Keratinocyte (primary cell): ENCODE measurements around the gene CCDC150. TPM values are rescaled to one million over a fixed set of nuclear protein-coding genes. Genes with fewer than 3 reads are reported as not detected.
A peak's percentile ranks its signal among the peaks of the same experiment; 100 is the strongest.

Experiments
- DNase-seq: peaks from one replicate; pipeline ENCODE4 v3.0.0-alpha.2; 2011; ENCODE audit warnings: low read depth, missing footprints, low spot score
- FAIRE-seq: peaks from 2 replicates; lab custom pipeline; 2011; peaks lifted over from hg19 to GRCh38; lab: Jason Lieb, UNC
- H2AFZ ChIP-seq: 2 replicates; pipeline ENCODE4 v1.6.0; 2012; ENCODE audit warnings: low read length, control low read depth, inconsistent platforms; ENCODE audit not compliant: control insufficient read depth
- H3K27ac ChIP-seq: 2 replicates; pipeline ENCODE4 v1.5.1; 2011; ENCODE audit warnings: low read length; ENCODE audit not compliant: control insufficient read depth, insufficient read depth
- H3K27me3 ChIP-seq: 3 replicates; pipeline ENCODE4 v1.6.0; 2011; ENCODE audit warnings: low read length; ENCODE audit not compliant: control insufficient read depth, insufficient read depth; ENCODE audit errors: extremely low read depth
- H3K36me3 ChIP-seq, 2 experiments: 2 replicates in 1 of 2; 3 replicates in 1 of 2; pipeline ENCODE4 v1.5.1; 2011; ENCODE audit warnings: low read length in 2 of 2, mild to moderate bottlenecking in 1 of 2; ENCODE audit not compliant: control insufficient read depth in 2 of 2, insufficient read depth in 2 of 2; ENCODE audit errors: extremely low read depth in 1 of 2
- H3K4me1 ChIP-seq: 3 replicates; pipeline ENCODE4 v1.5.1; 2011; ENCODE audit warnings: low read length; ENCODE audit not compliant: control insufficient read depth, insufficient read depth; ENCODE audit errors: extremely low read depth
- H3K4me2 ChIP-seq: 3 replicates; pipeline ENCODE4 v1.6.0; 2011; ENCODE audit warnings: low read depth, low read length; ENCODE audit not compliant: control insufficient read depth, insufficient read depth; ENCODE audit errors: extremely low read depth
- H3K4me3 ChIP-seq, 3 experiments: fragments of 200-600 bp in 1 of 3; sonication (generic) in 1 of 3; 2 replicates in 2 of 3; 3 replicates in 1 of 3; pipeline ENCODE4 v1.5.1; 2011 to 2016; ENCODE audit warnings: low read length in 3 of 3, mild to moderate bottlenecking in 3 of 3, control low read depth in 2 of 3, inconsistent platforms in 1 of 3, low read depth in 1 of 3, mixed read lengths in 1 of 3, mixed run types in 1 of 3, moderate library complexity in 1 of 3; ENCODE audit not compliant: control insufficient read depth in 2 of 3, insufficient read depth in 2 of 3; ENCODE audit errors: extremely low read depth in 1 of 3
- H3K79me2 ChIP-seq: 2 replicates; pipeline ENCODE4 v1.6.0; 2012; ENCODE audit warnings: low read length; ENCODE audit not compliant: control insufficient read depth, insufficient read depth
- H3K9ac ChIP-seq: 3 replicates; pipeline ENCODE4 v1.6.0; 2011; ENCODE audit warnings: low read length; ENCODE audit not compliant: control insufficient read depth, insufficient read depth; ENCODE audit errors: extremely low read depth
- H3K9me1 ChIP-seq: 3 replicates; pipeline ENCODE4 v1.6.0; 2011; ENCODE audit warnings: low read length; ENCODE audit not compliant: control insufficient read depth, insufficient read depth; ENCODE audit errors: extremely low read depth
- H3K9me3 ChIP-seq: 2 replicates; pipeline ENCODE4 v1.5.1; 2012; ENCODE audit warnings: low read depth, low read length; ENCODE audit not compliant: control insufficient read depth
- H4K20me1 ChIP-seq: 3 replicates; pipeline ENCODE4 v1.6.0; 2011; ENCODE audit warnings: low read length; ENCODE audit not compliant: control insufficient read depth, insufficient read depth; ENCODE audit errors: extremely low read depth
- CTCF ChIP-seq, 3 experiments: IDR thresholded peaks in 1 of 3; conservative IDR thresholded peaks in 1 of 3; optimal IDR thresholded peaks in 1 of 3; 2 replicates in 2 of 3; 3 replicates in 1 of 3; pipeline versions ENCODE3 to v1.5.1; 2011; ENCODE audit warnings: low read length in 3 of 3, mild to moderate bottlenecking in 3 of 3, moderate library complexity in 2 of 3, control low read depth in 1 of 3, inconsistent platforms in 1 of 3; ENCODE audit not compliant: insufficient read depth in 2 of 3; ENCODE audit errors: extremely low read depth in 1 of 3
- EZH2 ChIP-seq: IDR thresholded peaks from one replicate; pipeline ENCODE4 v1.6.1; 2012; ENCODE audit warnings: inconsistent platforms, mild to moderate bottlenecking, low read length, moderate library complexity
- dilution Hi-C: fragments of 300-500 bp; cut with MboI; formaldehyde crosslinking; loops from one replicate; pipeline ENCODE4 v1.7.0; 2020; ENCODE audit warnings: low sequenced_read_pairs; ENCODE audit not compliant: extremely low pct_ligation_motif_present
- polyA plus RNA-seq, 5 experiments: library from polyadenylated mRNA; depleted of rRNA in 3 of 5; stranded (reverse) in 3 of 5; stranded (forward) in 1 of 5; unstranded in 1 of 5; fragments of >200 nt; gene quantifications; 1 replicate in 1 of 5; 2 replicates in 3 of 5; 3 replicates in 1 of 5; pipeline versions ENCODE4 v1.2.1 to v1.2.3, GENCODE V29; 2011 to 2012; ENCODE audit warnings: missing spikeins in 2 of 5, low read depth in 1 of 5, low replicate concordance in 1 of 5

CCDC150 gene
- polyA plus RNA-seq, 1 donor (not counting 4 experiments of a cell fraction or from before 2014, with no cell fraction given): 5.0 TPM

DNA sequence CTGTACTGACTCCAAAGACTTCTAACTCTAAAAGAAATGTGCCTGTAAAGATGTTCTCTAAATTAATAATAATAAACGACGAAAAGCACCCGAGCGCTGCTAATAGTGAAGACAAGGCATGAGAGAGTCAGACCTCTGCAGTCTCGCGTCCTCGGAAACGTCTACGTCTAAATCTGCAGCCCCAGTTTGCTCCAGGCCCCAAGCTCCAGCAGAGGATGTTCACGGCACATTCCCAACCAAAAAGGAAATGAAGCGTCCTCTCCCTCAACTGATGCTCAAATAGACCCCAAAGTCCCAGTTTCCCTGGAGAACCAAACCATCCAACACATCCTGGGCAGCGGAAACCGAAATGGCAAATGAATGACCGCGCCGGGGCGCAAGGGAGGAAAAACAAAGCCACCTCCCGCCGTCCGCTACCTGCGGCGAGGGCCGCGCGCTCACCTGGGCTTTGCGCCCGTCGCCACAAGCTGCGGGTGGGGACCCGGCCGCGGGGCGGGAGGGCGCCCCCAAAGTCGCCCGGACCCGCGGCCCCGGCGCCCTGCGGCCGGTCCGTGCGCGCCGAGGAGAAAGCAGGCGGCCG, 47.1 kb upstream of the CCDC150 start:
- Histone ChIP-seq H3K27me3 (peaks cover 28% of the 10 kb centered on the region), H3K9me3 (no peaks in the 10 kb centered on the region), H2AFZ (peak overlapping the region; percentile 49), H3K4me1 (peaks cover 5% of the 10 kb centered on the region), H3K9me1 (no peaks in the 10 kb centered on the region), H3K9ac (no peak overlapping the region), H3K27ac (no peak overlapping the region), H4K20me1 (no peaks in the 10 kb centered on the region), H3K4me3 (peak overlapping the region; percentile 52 to 75 (median 64)), H3K36me3 (no peaks in the 10 kb centered on the region), H3K79me2 (no peaks in the 10 kb centered on the region), H3K4me2 (peak overlapping the region; percentile 83)
- TF ChIP-seq EZH2: peak; percentile 62
- peak in 1 of 3 experiments; percentile 44 for TF ChIP-seq CTCF (optimal IDR thresholded peaks at IDR 0.05 in 1 of 3, IDR thresholded peaks at IDR 0.05 in 1 of 3, conservative IDR thresholded peaks at IDR 0.05 in 1 of 3; ENCODE audit: extremely low read depth in 1 of 3, insufficient read depth in 2 of 3, low read length in 3 of 3)
- FAIRE-seq (no peak), DNase-seq (no peak)
- dilution Hi-C loops: no loop called here

GRCh38 chr2:196592911-196593881, 46.3 kb upstream of the CCDC150 start, which contains the start of gene HECW2:
TSS of gene HECW2 (minus strand) at chr2:196593554.
- no peak for DNase-seq
- peak within 1 kb of the TSS; percentile 83 for H2AFZ ChIP-seq
- TF ChIP-seq EZH2 (peak; percentile 71), CTCF (optimal IDR thresholded peaks at IDR 0.05 in 1 of 3, IDR thresholded peaks at IDR 0.05 in 1 of 3, conservative IDR thresholded peaks at IDR 0.05 in 1 of 3; ENCODE audit: extremely low read depth in 1 of 3, insufficient read depth in 2 of 3, low read length in 3 of 3) (peak in 1 of 3 experiments; percentile 1)
- no peak within 1 kb of the TSS for H3K9ac ChIP-seq
- no peaks in the 10 kb centered on the region for H3K9me3 ChIP-seq
- H3K79me2 ChIP-seq: no peaks in the 10 kb centered on the region
- peaks cover 28% of the 10 kb centered on the region for H3K27me3 ChIP-seq
- peak within 1 kb of the TSS; percentile 83 for H3K4me2 ChIP-seq
- no peaks in the 10 kb centered on the region for H3K9me1 ChIP-seq
- H3K4me1 ChIP-seq: peaks cover 5% of the 10 kb centered on the region
- no peak for FAIRE-seq
- H3K27ac ChIP-seq: no peak within 1 kb of the TSS
- dilution Hi-C loops: no loop called here
- H4K20me1 ChIP-seq: no peaks in the 10 kb centered on the region
- no peaks in the 10 kb centered on the region for H3K36me3 ChIP-seq
- peak within 1 kb of the TSS; percentile 52 to 75 (median 64) for H3K4me3 ChIP-seq
